ENCODE data around the gene STPG1.
"Not testable (repeated sequence)": the region's sequence is repeated elsewhere in the genome, so short reads cannot be mapped to it uniquely, and the experiment has no call there.

GRCh38 chr1:24446446-24446845 lies 32.9 kb upstream of the STPG1 start:
- not testable (repeated sequence) for TF ChIP-seq CTCF (optimal IDR thresholded peaks at IDR 0.05 in 1 of 3, IDR thresholded peaks at IDR 0.05 in 1 of 3, conservative IDR thresholded peaks at IDR 0.05 in 1 of 3; ENCODE audit: extremely low read depth in 1 of 3, insufficient read depth in 2 of 3, low read length in 3 of 3); EZH2 (IDR thresholded peaks at IDR 0.05; ENCODE audit: low read length)
